ENCODE data around the gene ARID3C. TPM values are rescaled to one million over a fixed set of nuclear protein-coding genes. Genes with fewer than 3 reads are reported as not detected.

ARID3C gene
- total RNA-seq, 4 donors from 2014 or later = not detected

DNA sequence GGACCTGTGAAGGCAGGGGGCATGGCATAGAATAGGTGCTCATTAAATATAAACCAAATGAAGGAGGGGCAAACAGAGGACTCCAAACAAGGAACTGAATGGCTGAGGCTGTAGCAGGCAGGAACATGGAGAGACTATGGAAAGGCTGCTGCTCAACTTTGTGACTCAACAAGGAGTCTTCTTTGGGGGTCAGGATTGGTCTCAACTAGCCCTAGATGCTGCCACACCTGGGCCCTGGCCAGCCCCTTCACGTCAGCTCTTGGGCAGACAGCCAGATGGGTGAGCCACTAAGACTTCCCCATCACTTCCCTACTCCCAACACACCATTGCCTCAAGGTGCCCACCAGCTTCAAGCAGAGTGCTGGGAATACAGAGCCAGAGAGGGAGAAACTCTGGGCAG lies 28.0 kb downstream of the ARID3C start:
- TF ChIP-seq, protein P1, sequence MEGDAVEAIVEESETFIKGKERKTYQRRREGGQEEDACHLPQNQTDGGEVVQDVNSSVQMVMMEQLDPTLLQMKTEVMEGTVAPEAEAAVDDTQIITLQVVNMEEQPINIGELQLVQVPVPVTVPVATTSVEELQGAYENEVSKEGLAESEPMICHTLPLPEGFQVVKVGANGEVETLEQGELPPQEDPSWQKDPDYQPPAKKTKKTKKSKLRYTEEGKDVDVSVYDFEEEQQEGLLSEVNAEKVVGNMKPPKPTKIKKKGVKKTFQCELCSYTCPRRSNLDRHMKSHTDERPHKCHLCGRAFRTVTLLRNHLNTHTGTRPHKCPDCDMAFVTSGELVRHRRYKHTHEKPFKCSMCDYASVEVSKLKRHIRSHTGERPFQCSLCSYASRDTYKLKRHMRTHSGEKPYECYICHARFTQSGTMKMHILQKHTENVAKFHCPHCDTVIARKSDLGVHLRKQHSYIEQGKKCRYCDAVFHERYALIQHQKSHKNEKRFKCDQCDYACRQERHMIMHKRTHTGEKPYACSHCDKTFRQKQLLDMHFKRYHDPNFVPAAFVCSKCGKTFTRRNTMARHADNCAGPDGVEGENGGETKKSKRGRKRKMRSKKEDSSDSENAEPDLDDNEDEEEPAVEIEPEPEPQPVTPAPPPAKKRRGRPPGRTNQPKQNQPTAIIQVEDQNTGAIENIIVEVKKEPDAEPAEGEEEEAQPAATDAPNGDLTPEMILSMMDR (IDR thresholded peaks at IDR 0.05; ENCODE audit: low read depth) = no peak

DNA sequence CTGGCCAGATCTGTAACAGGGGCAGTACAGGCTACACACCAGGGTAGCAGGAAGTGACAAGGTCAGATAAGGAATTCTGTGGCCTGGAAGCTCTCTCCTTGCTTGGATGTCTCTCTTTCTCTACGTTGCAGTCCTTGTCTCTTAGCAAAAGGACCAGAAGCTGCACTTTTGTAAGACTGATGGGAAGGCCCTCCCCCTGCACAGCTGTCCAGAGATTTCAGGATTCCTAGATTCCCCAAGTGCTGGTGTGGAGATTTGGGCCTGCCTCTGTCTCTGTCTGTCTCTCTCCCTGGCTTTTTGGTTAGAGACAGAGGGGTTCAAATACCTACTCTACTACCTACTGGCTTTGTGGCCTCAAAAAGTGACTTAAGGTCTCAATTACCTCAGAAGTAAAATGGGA lies 29.3 kb downstream of the ARID3C start:
- TF ChIP-seq, protein P1 (IDR thresholded peaks at IDR 0.05; ENCODE audit: low read depth) = no peak

DNA sequence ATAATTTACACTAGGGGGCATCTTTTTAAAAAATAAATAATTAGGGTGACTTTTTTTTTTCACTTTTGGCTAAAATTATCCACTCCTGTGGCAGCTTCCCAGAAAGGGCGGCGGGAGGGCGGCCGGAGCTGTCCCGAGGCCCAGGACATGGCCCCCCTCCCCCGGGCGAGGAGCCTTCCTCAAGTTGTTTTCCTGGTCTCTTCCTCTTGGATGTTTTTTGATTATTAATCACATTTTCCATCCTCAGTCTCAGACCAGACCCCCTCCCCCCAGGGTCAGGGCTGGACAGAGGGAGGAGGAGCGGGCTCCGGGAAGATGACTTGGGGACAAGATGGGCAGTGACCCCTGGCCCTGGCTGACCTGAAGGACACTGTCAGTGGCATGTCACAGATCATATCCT lies 34.7 kb downstream of the ARID3C start:
- TF ChIP-seq, protein P1 (IDR thresholded peaks at IDR 0.05; ENCODE audit: low read depth) = no peak

DNA sequence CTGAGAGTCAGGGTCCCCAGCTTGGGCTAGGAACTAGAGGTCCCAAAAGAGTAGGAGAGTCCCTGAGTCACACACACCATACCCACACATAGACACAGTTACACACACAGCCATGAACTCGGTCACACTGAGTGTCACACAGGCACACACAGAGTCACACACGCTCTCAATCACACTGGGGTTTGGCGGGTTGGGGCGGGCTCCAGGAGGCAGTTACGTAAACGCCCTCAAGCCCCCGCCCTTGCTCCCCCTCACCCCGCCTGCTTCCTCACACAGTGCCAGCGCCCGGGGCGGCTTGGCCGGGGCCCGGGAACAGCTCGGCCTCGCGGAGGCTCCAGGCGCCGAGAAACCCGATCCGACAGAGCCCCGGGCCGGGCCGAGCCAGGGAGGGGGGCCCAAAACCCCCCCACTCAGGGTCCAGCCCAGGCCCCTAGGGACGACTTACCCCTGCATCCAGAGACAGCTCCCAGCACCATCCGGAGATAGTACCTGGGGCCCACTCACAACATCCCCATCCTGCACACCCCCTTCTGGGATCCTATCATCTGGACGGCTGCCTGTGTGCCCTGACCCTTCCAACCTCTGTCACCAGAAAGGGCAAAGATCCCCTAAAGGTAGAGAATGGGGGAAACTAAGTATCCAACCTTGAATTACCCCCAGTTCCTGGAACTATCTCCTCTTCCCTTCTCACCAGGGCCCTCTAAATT lies 35.8 kb downstream of the ARID3C start:
- TF ChIP-seq, protein P1 (IDR thresholded peaks at IDR 0.05; ENCODE audit: low read depth) = no peak

DNA sequence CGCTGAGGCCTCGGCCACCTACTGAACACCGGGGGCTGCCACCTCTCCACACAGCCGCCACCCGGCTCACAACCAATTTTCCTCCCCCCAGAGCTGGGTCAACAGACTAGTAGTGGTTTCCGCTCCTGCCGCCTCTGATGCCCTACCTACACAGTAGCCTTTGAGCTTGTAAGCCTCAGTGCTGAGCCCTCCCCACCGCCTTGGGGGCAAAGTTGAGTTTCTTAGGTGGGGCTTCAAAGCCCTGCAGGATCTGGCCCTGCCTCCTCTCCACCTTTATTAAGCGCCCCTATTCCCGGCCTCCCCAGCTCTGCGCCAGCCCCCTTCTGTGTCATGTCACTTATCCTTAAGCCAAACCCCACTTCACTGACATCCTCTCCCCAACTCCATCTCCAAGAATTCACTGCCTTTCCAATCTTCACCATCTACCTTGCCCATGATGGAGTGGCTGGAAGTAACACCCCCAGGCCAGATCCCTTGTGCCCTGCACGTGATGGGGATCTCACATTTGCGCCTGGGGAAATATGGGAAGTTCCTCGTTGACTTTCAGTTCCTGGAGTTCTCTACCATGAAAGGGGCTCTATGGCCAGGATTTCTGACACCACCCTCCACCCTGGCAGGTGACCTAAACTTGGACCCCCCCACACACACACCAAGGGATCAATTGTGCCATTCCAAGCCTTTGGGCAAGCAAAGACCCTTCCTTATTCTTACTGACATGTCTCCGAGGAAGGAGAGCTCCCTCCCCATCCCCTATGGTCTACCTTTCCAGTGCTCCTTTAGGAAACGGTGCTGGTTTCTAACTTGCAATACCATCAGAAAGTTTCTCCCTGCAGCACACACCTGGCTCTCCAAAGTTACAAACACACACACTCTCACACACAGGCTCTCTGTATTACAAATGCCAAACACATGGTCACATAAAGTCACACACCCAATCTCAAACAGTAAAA lies 36.7 kb downstream of the ARID3C start:
- TF ChIP-seq, protein P1 (IDR thresholded peaks at IDR 0.05; ENCODE audit: low read depth) = no peak

DNA sequence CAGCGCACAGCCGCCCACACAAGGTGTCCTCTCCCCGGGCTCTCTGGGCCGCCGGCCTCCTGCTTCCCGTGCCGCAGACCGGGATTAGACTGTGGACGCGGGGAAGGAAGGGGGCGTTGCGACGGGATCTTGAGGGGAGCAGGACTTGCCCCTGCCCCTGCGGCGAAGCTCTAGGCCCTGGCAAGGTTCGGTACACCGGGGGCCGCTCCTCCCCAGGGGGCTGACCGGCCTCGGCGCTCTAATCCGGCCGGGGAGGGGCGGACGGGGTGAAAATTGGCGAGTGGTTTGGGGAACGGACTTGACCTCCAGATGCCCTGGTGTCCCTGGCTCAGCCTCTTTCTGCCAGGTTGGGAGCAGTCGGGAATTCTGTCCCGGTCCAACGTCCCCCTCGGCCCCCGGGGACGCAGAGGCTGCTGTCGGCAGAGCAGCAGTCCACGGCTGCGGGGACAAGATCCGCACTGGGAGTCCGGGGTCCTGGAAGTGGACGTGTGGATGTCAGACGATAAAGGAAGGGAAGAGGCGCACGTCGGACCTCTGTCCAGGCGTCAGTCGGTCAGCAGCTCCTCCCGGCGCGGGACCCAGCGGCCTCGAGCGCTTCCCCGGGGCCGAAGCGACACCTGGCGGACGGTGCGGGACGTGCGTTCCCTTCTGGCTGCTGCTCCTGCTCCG lies 37.5 kb downstream of the ARID3C start:
- TF ChIP-seq, protein P1 (IDR thresholded peaks at IDR 0.05; ENCODE audit: low read depth) = no peak
